ENCODE measurements around the gene NUDT1. TPM values are rescaled to one million over a fixed set of nuclear protein-coding genes. Genes with fewer than 3 reads are reported as not detected.

Gene NUDT1
- total and polyA plus RNA-seq, 2 donors (not counting 1 experiment from before 2014, with no cell fraction given), result 19.8 to 28.4 TPM

DNA sequence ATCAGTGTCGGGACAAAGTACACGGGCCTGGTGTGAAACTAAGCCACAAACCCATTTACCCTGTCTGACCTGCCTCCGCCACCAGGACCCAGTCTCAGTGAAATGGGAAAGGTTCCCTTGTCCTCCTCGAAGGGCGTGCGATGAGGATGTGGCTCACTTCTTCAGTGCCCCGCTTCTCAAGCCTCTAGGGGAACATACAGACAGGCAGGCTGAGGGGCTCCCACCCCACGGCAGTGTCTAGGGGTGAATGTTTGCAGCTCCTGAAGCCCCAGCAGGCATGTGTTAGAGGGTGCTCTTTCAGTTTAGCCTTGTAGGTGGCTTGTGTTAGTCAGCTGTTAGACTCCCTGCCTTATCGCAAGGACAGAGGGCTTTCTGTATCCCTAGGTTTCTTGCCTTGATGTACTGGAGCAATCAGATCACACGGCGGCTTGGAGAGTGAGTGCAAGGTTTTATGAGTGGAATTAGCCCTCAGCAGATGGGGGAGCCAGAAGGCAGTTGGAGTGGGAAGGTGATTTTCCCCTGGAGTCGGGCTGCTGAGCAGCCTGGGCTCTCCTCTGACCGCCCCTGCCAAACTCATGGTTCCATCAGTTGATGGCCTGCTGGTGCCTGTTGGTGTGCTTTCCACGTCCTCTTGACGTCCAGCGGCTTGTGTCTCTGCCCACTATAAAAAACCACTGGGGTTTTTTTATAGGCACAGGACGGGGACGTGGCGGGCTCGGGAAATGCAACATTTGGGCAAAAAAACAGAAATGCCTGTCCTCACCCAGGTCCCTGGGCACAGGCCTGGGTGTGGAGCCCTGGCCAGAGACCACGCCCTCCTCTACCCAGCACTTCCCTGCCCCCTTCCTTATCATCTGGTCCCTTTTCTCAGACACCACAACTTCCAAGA, 759 bp downstream of the NUDT1 start:
- Histone ChIP-seq H3K27ac (ENCODE audit: insufficient read depth, low read length) (peak overlapping the region; percentile 76), H3K9ac (ENCODE audit: insufficient read depth, low read length) (peak overlapping the region; percentile 79), H3K4me2 (ENCODE audit: extremely low read depth, insufficient read depth, low read length) (peak overlapping the region; percentile 91), H4K20me1 (ENCODE audit: control insufficient read depth, extremely low read depth, insufficient read depth, low read length) (no peaks in the 10 kb centered on the region), H3K4me1 (ENCODE audit: control insufficient read depth, extremely low read depth, insufficient read depth, low read length) (peaks cover 7% of the 10 kb centered on the region), H2AFZ (ENCODE audit: low read length) (peak overlapping the region; percentile 73), H3K9me3 (ENCODE audit: control insufficient read depth, insufficient read depth, low read depth, low read length) (no peaks in the 10 kb centered on the region), H3K4me3 (replicated peaks in 1 of 4; ENCODE audit: control extremely low read depth in 1 of 4, insufficient read depth in 1 of 4, low read depth in 3 of 4, low read length in 4 of 4) (peak overlapping the region; percentile 81 to 90 (median 88)), H3K27me3 (ENCODE audit: control insufficient read depth, insufficient read depth, low read length) (no peaks in the 10 kb centered on the region), H3K36me3 (ENCODE audit: control insufficient read depth, insufficient read depth, low read length) (peaks cover 13% of the 10 kb centered on the region), H3K79me2 (ENCODE audit: control insufficient read depth, insufficient read depth, low read length) (peaks cover 22% of the 10 kb centered on the region)
- peak in 1 of 2 donors; percentile 29 for DNase-seq (ENCODE audit: low read depth in 2 of 2)
- TF ChIP-seq, protein P1, sequence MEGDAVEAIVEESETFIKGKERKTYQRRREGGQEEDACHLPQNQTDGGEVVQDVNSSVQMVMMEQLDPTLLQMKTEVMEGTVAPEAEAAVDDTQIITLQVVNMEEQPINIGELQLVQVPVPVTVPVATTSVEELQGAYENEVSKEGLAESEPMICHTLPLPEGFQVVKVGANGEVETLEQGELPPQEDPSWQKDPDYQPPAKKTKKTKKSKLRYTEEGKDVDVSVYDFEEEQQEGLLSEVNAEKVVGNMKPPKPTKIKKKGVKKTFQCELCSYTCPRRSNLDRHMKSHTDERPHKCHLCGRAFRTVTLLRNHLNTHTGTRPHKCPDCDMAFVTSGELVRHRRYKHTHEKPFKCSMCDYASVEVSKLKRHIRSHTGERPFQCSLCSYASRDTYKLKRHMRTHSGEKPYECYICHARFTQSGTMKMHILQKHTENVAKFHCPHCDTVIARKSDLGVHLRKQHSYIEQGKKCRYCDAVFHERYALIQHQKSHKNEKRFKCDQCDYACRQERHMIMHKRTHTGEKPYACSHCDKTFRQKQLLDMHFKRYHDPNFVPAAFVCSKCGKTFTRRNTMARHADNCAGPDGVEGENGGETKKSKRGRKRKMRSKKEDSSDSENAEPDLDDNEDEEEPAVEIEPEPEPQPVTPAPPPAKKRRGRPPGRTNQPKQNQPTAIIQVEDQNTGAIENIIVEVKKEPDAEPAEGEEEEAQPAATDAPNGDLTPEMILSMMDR (conservative IDR thresholded peaks at IDR 0.05 in 1 of 2, IDR thresholded peaks at IDR 0.05 in 1 of 2; ENCODE audit: low read depth in 1 of 2, low read length in 2 of 2), result peak in 1 of 2 donors; percentile 19
- no peak for TF ChIP-seq EZH2 (IDR thresholded peaks at IDR 0.05; ENCODE audit: low read length, missing control alignments)

DNA sequence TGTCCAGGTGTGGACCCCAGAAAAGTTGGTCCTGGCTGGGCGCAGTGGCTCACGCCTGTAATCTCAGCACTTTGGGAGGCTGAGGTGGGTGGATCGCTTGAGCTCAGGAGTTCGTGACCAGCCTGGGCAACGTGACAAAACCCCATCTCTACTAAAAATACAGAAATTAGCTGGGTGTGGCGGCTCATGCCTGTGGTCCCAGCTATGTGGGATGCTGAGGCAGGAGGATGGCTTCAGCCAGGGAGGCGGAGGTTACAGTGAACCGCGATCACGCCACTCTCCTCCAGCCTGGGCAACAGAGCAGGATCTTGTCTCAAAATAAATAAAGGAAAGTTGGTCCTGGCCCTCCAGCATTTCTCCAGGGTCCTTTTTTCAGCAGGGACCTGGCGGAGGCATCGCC, 1.4 kb downstream of the NUDT1 start:
- no peak overlapping the region for H3K27ac ChIP-seq (ENCODE audit: insufficient read depth, low read length)
- H3K36me3 ChIP-seq (ENCODE audit: control insufficient read depth, insufficient read depth, low read length), result peaks cover 7% of the 10 kb centered on the region
- peak in 1 of 2 donors; percentile 17 for DNase-seq (ENCODE audit: low read depth in 2 of 2)
- H3K9ac ChIP-seq (ENCODE audit: insufficient read depth, low read length), result no peak overlapping the region
- no peaks in the 10 kb centered on the region for H3K27me3 ChIP-seq (ENCODE audit: control insufficient read depth, insufficient read depth, low read length)
- no peaks in the 10 kb centered on the region for H3K9me3 ChIP-seq (ENCODE audit: control insufficient read depth, insufficient read depth, low read depth, low read length)
- H3K4me1 ChIP-seq (ENCODE audit: control insufficient read depth, extremely low read depth, insufficient read depth, low read length), result peaks cover 8% of the 10 kb centered on the region
- H3K79me2 ChIP-seq (ENCODE audit: control insufficient read depth, insufficient read depth, low read length), result peaks cover 22% of the 10 kb centered on the region
- TF ChIP-seq EZH2 (IDR thresholded peaks at IDR 0.05; ENCODE audit: low read length, missing control alignments), result no peak
- TF ChIP-seq, protein P1 (conservative IDR thresholded peaks at IDR 0.05 in 1 of 2, IDR thresholded peaks at IDR 0.05 in 1 of 2; ENCODE audit: low read depth in 1 of 2, low read length in 2 of 2), result no peak
- H4K20me1 ChIP-seq (ENCODE audit: control insufficient read depth, extremely low read depth, insufficient read depth, low read length), result no peaks in the 10 kb centered on the region
- H2AFZ ChIP-seq (ENCODE audit: low read length), result no peak overlapping the region
- H3K4me3 ChIP-seq (replicated peaks in 1 of 4; ENCODE audit: control extremely low read depth in 1 of 4, insufficient read depth in 1 of 4, low read depth in 3 of 4, low read length in 4 of 4), result no peak overlapping the region
- H3K4me2 ChIP-seq (ENCODE audit: extremely low read depth, insufficient read depth, low read length), result peak overlapping the region; percentile 91

DNA sequence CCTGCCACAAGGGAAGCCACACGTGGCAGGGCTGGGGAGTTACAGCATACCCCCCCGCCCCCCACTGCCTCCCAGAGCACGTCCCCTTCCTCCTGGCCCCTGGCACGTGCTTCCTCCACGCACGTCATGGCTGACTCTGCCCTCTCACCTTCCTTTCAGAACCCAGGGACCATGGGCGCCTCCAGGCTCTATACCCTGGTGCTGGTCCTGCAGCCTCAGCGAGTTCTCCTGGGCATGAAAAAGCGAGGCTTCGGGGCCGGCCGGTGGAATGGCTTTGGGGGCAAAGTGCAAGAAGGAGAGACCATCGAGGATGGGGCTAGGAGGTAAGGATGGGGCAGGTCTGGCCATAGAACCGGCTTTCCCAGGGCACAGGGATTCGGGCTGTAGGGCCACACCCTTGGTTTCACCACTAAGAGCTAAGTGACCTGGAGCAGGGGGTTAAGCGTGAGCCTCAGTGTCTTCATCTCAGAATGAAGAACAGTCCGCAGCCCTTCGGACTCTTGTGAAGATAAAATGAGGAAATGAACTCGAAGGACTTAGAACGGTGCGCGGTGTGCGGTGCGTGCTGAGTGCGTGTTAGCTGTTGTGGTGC, 2.5 kb downstream of the NUDT1 start:
- no peak overlapping the region for H3K4me2 ChIP-seq (ENCODE audit: extremely low read depth, insufficient read depth, low read length)
- H3K4me1 ChIP-seq (ENCODE audit: control insufficient read depth, extremely low read depth, insufficient read depth, low read length), result peaks cover 13% of the 10 kb centered on the region
- H3K9me3 ChIP-seq (ENCODE audit: control insufficient read depth, insufficient read depth, low read depth, low read length), result no peaks in the 10 kb centered on the region
- peaks cover 21% of the 10 kb centered on the region for H3K79me2 ChIP-seq (ENCODE audit: control insufficient read depth, insufficient read depth, low read length)
- H3K36me3 ChIP-seq (ENCODE audit: control insufficient read depth, insufficient read depth, low read length), result peaks cover 3% of the 10 kb centered on the region
- no peaks in the 10 kb centered on the region for H3K27me3 ChIP-seq (ENCODE audit: control insufficient read depth, insufficient read depth, low read length)
- TF ChIP-seq, protein P1 (conservative IDR thresholded peaks at IDR 0.05 in 1 of 2, IDR thresholded peaks at IDR 0.05 in 1 of 2; ENCODE audit: low read depth in 1 of 2, low read length in 2 of 2), result no peak
- TF ChIP-seq EZH2 (IDR thresholded peaks at IDR 0.05; ENCODE audit: low read length, missing control alignments), result no peak
- H4K20me1 ChIP-seq (ENCODE audit: control insufficient read depth, extremely low read depth, insufficient read depth, low read length), result no peaks in the 10 kb centered on the region
- no peak overlapping the region for H3K4me3 ChIP-seq (replicated peaks in 1 of 4; ENCODE audit: control extremely low read depth in 1 of 4, insufficient read depth in 1 of 4, low read depth in 3 of 4, low read length in 4 of 4)
- no peak overlapping the region for H3K9ac ChIP-seq (ENCODE audit: insufficient read depth, low read length)
- DNase-seq (ENCODE audit: low read depth in 2 of 2), result no peak
- H2AFZ ChIP-seq (ENCODE audit: low read length), result no peak overlapping the region
- H3K27ac ChIP-seq (ENCODE audit: insufficient read depth, low read length), result no peak overlapping the region
